Transverse colon (tissue), 4 donors: ENCODE measurements around the gene EYA2. TPM values are rescaled to one million over a fixed set of nuclear protein-coding genes. Genes with fewer than 3 reads are reported as not detected.

ENCODE experiments used
- DNase-seq: peaks from one replicate; pipeline ENCODE4 v3.0.0-alpha.2; 2019
- H3K27ac ChIP-seq, 4 donors: fragments of 200-600 bp; sonication (generic); 2 replicates each; pipeline ENCODE4 v1.5.1; 2016 to 2018; ENCODE audit warnings: inconsistent platforms in 4 of 4
- H3K27me3 ChIP-seq: fragments of 200-600 bp; sonication (generic); 2 replicates; pipeline ENCODE4 v1.5.1; 2017; ENCODE audit warnings: inconsistent platforms
- H3K36me3 ChIP-seq, 4 donors: fragments of 200-600 bp; sonication (generic); 2 replicates each; pipeline ENCODE4 v1.5.1; 2017 to 2019; ENCODE audit warnings: inconsistent platforms in 4 of 4
- H3K4me1 ChIP-seq, 4 donors: fragments of 200-600 bp; sonication (generic); 2 replicates each; pipeline ENCODE4 v1.5.1; 2017 to 2020; ENCODE audit warnings: inconsistent platforms in 4 of 4
- H3K4me3 ChIP-seq, 4 donors: fragments of 200-600 bp; sonication (generic); 1 replicate in 1 of 4; 2 replicates in 3 of 4; pipeline versions ENCODE4 v1.5.1 to v1.6.1; 2017 to 2019; ENCODE audit warnings: inconsistent platforms in 4 of 4
- H3K9me3 ChIP-seq, 2 donors: fragments of 200-600 bp; sonication (generic); 2 replicates each; pipeline ENCODE4 v1.5.1; 2017 to 2019; ENCODE audit warnings: inconsistent platforms in 2 of 2
- EP300 ChIP-seq: sonication (generic); formaldehyde crosslinking; IDR thresholded peaks from one replicate; pipeline ENCODE4 v1.6.1; 2017; ENCODE audit warnings: antibody characterized with exemption, low read depth
- POLR2A ChIP-seq: fragments of 450-650 bp; IDR thresholded peaks from one replicate; pipeline ENCODE4 v1.6.1; 2016; ENCODE audit warnings: antibody characterized with exemption, mild to moderate bottlenecking, moderate library complexity
- POLR2AphosphoS5 ChIP-seq, 3 donors: sonication (generic); formaldehyde crosslinking; IDR thresholded peaks; one replicate each; pipeline ENCODE4 v1.6.1; 2016; ENCODE audit warnings: antibody characterized with exemption in 3 of 3
- WGBS, 2 donors: methylation state at CpG; one replicate each; pipeline ENCODE4 v1.1.5; 2018; ENCODE audit warnings: low coverage in 1 of 2; 5-methylcytosine and 5-hydroxymethylcytosine counted together
- in situ Hi-C, 4 donors: fragments of 200-750 bp; cut with MboI; loops; one replicate each; pipeline versions ENCODE4 v1.15.0 to v1.15.1; 2017; ENCODE audit warnings: low sequenced_read_pairs in 3 of 4, low pct_ligation_motif_present in 1 of 4, low pct_unique_long_range_greater_than_20kb in 1 of 4
- intact Hi-C: fragments of 100-400 bp; cut with DNase I; formaldehyde crosslinking; loops from one replicate; pipeline ENCODE4 v1.15.1; 2023; ENCODE audit warnings: low total_unique reads
- total RNA-seq, 4 donors: library from RNA; depleted of rRNA; stranded (reverse); fragments of >200 nt; gene quantifications; one replicate each; pipeline ENCODE4 v1.1.0, GENCODE V29; 2016
- TF ChIP-seq, protein P1 (sequence below), 5 experiments: fragments of 200-600 bp in 3 of 5; fragments of 450-650 bp in 2 of 5; sonication (generic) in 3 of 5; IDR thresholded peaks; 1 replicate in 2 of 5; 2 replicates in 3 of 5; pipeline ENCODE4 v1.5.1; 2016 to 2017; ENCODE audit warnings: antibody characterized with exemption in 5 of 5, inconsistent platforms in 3 of 5, mild to moderate bottlenecking in 2 of 5, moderate library complexity in 1 of 5

Gene EYA2
- total RNA-seq, 4 donors from 2014 or later, result 4.5 to 17.5 (median 10.9) TPM

DNA sequence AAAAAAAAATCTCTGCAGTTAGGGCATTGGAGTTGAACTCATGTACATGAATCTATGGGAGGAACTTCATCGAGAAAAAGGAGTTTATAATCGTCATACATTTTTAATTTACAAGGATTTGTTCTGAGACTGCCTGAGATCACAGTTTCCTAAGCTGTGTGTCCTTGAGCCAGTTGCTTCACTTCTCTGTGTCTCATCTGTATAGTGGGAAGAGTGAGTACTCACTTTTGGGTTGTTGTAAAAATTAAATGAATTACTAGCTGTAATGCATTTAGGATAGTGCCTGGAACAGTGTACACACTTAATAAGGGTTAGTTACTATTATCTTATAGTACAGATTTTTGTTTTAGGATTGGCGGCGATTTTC lies 42.5 kb downstream of the EYA2 start:
- Histone ChIP-seq H3K27ac (no peak overlapping the region), H3K36me3 (no peaks in the 10 kb centered on the region), H3K4me3 (no peak overlapping the region), H3K9me3 (no peaks in the 10 kb centered on the region), H3K27me3 (no peaks in the 10 kb centered on the region), H3K4me1 (peaks cover 0 to 6% (median 4%) of the 10 kb centered on the region in 4 donors)
- TF ChIP-seq POLR2A (no peak), POLR2AphosphoS5 (IDR thresholded peaks at IDR 0.05) (no peak), EP300 (no peak)
- TF ChIP-seq, protein P1, sequence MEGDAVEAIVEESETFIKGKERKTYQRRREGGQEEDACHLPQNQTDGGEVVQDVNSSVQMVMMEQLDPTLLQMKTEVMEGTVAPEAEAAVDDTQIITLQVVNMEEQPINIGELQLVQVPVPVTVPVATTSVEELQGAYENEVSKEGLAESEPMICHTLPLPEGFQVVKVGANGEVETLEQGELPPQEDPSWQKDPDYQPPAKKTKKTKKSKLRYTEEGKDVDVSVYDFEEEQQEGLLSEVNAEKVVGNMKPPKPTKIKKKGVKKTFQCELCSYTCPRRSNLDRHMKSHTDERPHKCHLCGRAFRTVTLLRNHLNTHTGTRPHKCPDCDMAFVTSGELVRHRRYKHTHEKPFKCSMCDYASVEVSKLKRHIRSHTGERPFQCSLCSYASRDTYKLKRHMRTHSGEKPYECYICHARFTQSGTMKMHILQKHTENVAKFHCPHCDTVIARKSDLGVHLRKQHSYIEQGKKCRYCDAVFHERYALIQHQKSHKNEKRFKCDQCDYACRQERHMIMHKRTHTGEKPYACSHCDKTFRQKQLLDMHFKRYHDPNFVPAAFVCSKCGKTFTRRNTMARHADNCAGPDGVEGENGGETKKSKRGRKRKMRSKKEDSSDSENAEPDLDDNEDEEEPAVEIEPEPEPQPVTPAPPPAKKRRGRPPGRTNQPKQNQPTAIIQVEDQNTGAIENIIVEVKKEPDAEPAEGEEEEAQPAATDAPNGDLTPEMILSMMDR (IDR thresholded peaks at IDR 0.05), result no peak
- WGBS, 2 donors, result 55 to 64% methylated on average over 4 of the region's 4 CpGs
- intact Hi-C loops, result no loop called here
- no peak for DNase-seq
- in situ Hi-C loops, result no loop called here

DNA sequence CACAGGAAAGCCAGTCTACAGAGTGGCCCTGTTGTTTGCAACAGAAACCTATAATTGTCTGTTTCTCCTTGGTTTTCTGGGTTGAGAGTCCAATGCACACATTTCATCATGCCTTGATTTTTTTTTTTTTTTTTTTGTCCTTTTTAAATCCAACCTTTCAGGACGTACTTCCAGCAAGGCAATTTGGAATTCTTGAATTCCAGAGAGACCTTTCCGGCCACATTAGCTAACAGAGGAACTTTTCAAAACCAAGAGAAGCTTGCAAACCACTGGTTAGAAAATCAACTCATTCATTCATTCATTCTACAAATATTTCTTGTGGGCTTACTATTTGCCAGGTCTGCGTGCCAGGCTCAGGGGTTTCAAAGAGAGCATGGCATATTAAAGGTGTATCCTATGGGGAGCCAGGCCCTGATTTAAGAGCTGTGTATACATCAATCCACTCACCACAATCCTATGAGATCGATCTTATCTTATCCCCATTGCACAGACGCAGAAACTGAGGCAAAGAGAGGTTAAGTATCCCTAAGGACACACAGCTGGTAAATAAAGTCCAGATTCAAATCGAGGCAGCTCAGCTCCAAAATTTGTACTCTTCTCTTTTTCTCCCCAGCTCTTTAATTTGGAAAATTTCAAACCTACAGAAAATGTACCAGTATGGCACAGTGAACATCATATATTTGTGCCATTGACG lies 43.0 kb downstream of the EYA2 start:
- H3K4me3 ChIP-seq, result no peak overlapping the region
- in situ Hi-C loops, result no loop called here
- TF ChIP-seq EP300 (no peak), POLR2A (no peak), POLR2AphosphoS5 (IDR thresholded peaks at IDR 0.05) (no peak)
- TF ChIP-seq, protein P1 (IDR thresholded peaks at IDR 0.05), result no peak
- no peak for DNase-seq
- no peaks in the 10 kb centered on the region for H3K9me3 ChIP-seq
- no peaks in the 10 kb centered on the region for H3K27me3 ChIP-seq
- WGBS, 2 donors, result 80 to 88% methylated on average over 4 to 7 of the region's 7 CpGs
- intact Hi-C loops, result no loop called here
- H3K4me1 ChIP-seq, result peaks cover 0 to 6% (median 4%) of the 10 kb centered on the region in 4 donors
- H3K27ac ChIP-seq, result no peak overlapping the region
- no peaks in the 10 kb centered on the region for H3K36me3 ChIP-seq

- 38 to 60% methylated on average over 1 of the region's 1 CpG for WGBS, 2 donors
- no peak for DNase-seq
- no peaks in the 10 kb centered on the region for H3K27me3 ChIP-seq
- in situ Hi-C loops, result no loop called here
- H3K36me3 ChIP-seq, result no peaks in the 10 kb centered on the region
- no peaks in the 10 kb centered on the region for H3K9me3 ChIP-seq
- intact Hi-C loops, result no loop called here
- H3K4me3 ChIP-seq, result no peak overlapping the region
- no peak for TF ChIP-seq POLR2A
- TF ChIP-seq, protein P1 (IDR thresholded peaks at IDR 0.05), result no peak
- no peak for TF ChIP-seq POLR2AphosphoS5 (IDR thresholded peaks at IDR 0.05)
- TF ChIP-seq EP300, result no peak
- no peak overlapping the region for H3K27ac ChIP-seq
- H3K4me1 ChIP-seq, result peaks cover 0 to 6% (median 4%) of the 10 kb centered on the region in 4 donors
Measured at GRCh38 chr20:46938434-46938833, 43.8 kb downstream of the EYA2 start.

DNA sequence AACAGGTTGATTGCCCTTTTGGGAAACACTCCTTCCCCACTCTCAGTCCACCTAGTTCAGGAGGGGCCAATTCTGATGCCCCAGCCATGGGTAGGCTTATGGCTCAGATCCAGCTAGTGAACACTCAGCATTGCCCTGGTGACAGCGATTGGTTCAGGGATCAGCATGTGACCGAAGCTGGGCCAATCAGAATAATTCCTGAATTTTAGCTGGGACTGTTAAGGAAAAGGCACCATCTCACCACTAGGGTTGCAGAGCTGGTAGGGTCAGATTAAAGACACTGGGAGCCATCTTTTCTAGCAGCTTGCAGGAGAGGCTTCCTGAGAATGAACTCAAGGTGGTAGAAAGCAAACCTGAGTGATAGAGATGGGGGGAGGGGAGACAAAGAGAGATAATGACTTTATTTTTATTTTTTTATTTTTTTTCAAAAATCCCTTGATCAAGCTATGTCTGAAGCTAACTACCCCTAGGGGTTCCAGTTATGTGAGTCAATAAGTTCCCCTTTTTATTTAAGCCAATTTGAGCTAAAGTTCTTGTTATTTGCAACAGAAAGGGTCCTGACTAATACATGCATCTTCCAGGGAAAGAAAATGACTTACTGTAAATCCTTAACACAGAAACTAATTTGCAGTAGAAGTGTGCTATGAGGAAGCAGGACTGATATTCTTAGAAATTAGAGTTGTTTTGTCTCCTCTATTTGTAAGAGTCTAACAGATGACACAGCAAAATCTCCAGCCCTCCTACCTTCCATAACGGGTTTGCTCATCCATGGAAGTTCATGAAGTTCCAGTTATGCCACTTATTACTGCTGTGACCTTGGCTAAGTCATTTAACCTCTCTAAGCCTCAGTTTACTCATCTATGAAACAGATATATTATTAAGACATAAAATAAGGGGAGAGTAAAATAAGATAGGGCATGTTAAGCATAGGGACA lies 44.7 kb downstream of the EYA2 start:
- 11 to 82% methylated on average over 1 to 3 of the region's 3 CpGs for WGBS, 2 donors
- in situ Hi-C loops, result no loop called here
- Histone ChIP-seq H3K36me3 (no peaks in the 10 kb centered on the region), H3K9me3 (no peaks in the 10 kb centered on the region), H3K27ac (no peak overlapping the region), H3K27me3 (no peaks in the 10 kb centered on the region), H3K4me1 (peaks cover 0 to 6% (median 4%) of the 10 kb centered on the region in 4 donors), H3K4me3 (no peak overlapping the region)
- DNase-seq, result no peak
- TF ChIP-seq, protein P1 (IDR thresholded peaks at IDR 0.05), result peak in 1 of 5 experiments; percentile 20
- TF ChIP-seq EP300, result no peak
- TF ChIP-seq POLR2AphosphoS5 (IDR thresholded peaks at IDR 0.05), result no peak
- no peak for TF ChIP-seq POLR2A
- intact Hi-C loops, result no loop called here
